Measurements from ENCODE around the gene EFR3B.

EFR3B gene

DNA sequence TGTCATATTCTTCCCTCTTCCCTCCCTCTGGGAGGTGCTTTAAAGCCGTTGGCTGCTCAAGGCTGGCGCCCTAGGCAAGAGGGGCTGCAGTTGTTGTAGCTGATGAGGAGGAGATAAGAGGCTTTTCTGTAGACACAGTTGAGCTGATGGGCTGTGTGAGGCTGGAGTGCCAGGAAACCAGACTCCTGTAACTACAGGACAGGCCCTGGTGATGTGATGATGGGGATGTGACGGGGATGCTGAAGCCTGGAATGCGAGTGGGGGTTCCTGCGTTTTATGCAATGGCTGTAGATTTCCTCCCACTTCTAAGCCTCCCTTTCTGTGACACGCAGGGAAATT lies 5.7 kb upstream of the EFR3B start:
- DNase-seq (ENCODE audit: low read depth), result no peak
- TF ChIP-seq MYC (IDR thresholded peaks at IDR 0.05; ENCODE audit: low read depth, low read length) (no peak), CTCF (IDR thresholded peaks at IDR 0.05; ENCODE audit: low read depth, low read length) (no peak), POLR2A (IDR thresholded peaks at IDR 0.05; ENCODE audit: extremely low read depth, insufficient read length) (no peak), MAX (IDR thresholded peaks at IDR 0.05; ENCODE audit: low read depth, low read length) (no peak)
- H3K4me3 ChIP-seq (ENCODE audit: low read depth, low read length), result no peak overlapping the region

- no peak for DNase-seq (ENCODE audit: low read depth)
- TF ChIP-seq MYC (IDR thresholded peaks at IDR 0.05; ENCODE audit: low read depth, low read length), result no peak
- no peak overlapping the region for H3K4me3 ChIP-seq (ENCODE audit: low read depth, low read length)
These were observed 2.8 kb upstream of the EFR3B start for GRCh38 chr2:25039126-25039525.

DNA sequence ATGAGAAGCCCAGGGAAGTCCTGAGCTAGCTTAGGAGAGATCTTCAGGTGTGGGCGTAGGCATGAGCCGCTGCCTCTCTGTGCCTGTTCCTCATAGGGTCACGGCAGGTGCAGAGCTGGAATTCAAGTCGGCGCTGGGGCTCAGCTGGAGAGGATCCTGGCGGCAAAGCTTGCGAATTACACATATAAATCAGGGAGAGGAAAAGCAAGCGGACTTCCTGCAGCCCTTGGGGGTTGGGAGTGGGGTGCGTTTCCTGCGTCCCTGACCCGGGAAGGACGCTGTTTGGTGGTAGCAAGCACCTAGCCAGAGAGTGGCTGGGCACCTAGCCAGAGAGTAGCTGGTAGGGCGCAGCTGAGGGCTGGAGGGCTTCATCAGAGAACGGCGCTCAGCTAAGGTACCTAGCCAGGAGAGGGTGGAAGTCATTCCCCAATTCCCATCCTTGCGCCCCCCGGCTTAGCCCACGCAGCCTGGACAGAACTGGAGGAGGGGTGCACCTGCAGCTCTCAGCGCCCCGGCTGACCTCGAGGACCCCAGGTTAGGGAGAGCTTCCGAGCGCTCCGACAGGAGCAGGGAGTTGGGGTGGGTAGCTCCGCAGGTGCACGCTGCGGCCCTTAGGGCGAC lies 459 bp upstream of the EFR3B start:
- TF ChIP-seq MYC (IDR thresholded peaks at IDR 0.05; ENCODE audit: low read depth, low read length) (no peak), POLR2A (IDR thresholded peaks at IDR 0.05; ENCODE audit: extremely low read depth, insufficient read length) (no peak), CTCF (IDR thresholded peaks at IDR 0.05; ENCODE audit: low read depth, low read length) (no peak), MAX (IDR thresholded peaks at IDR 0.05; ENCODE audit: low read depth, low read length) (no peak)
- H3K4me3 ChIP-seq (ENCODE audit: low read depth, low read length), result no peak overlapping the region
- no peak for DNase-seq (ENCODE audit: low read depth)

GRCh38 chr2:25042321-25043240 lies 705 bp downstream of the EFR3B start:
- TF ChIP-seq MYC (IDR thresholded peaks at IDR 0.05; ENCODE audit: low read depth, low read length), result 0 out of 2 replicates have a peak, but pooled peaks have one; percentile 0
- TF ChIP-seq CTCF (IDR thresholded peaks at IDR 0.05; ENCODE audit: low read depth, low read length), result no peak
- peak overlapping the region; percentile 42 for H3K4me3 ChIP-seq (ENCODE audit: low read depth, low read length)
- peak; percentile 49 for DNase-seq (ENCODE audit: low read depth)

GRCh38 chr2:25043241-25043867 lies 1.5 kb downstream of the EFR3B start:
- peak overlapping the region; percentile 18 for H3K4me3 ChIP-seq (ENCODE audit: low read depth, low read length)
- no peak for TF ChIP-seq MYC (IDR thresholded peaks at IDR 0.05; ENCODE audit: low read depth, low read length)
- no peak for TF ChIP-seq POLR2A (IDR thresholded peaks at IDR 0.05; ENCODE audit: extremely low read depth, insufficient read length)
- no peak for TF ChIP-seq CTCF (IDR thresholded peaks at IDR 0.05; ENCODE audit: low read depth, low read length)
- no peak for TF ChIP-seq MAX (IDR thresholded peaks at IDR 0.05; ENCODE audit: low read depth, low read length)
- DNase-seq (ENCODE audit: low read depth), result peak; percentile 90

- DNase-seq (ENCODE audit: low read depth), result no peak
- no peak overlapping the region for H3K4me3 ChIP-seq (ENCODE audit: low read depth, low read length)
- TF ChIP-seq CTCF (IDR thresholded peaks at IDR 0.05; ENCODE audit: low read depth, low read length) (no peak), MYC (IDR thresholded peaks at IDR 0.05; ENCODE audit: low read depth, low read length) (no peak), POLR2A (IDR thresholded peaks at IDR 0.05; ENCODE audit: extremely low read depth, insufficient read length) (no peak), MAX (IDR thresholded peaks at IDR 0.05; ENCODE audit: low read depth, low read length) (no peak)
These were observed 2.1 kb downstream of the EFR3B start for GRCh38 chr2:25044011-25044410.

All from NB4 (cell line).